PFSK-1 (cell line): ENCODE results near the gene PGRMC2.

ENCODE experiments used
- FOXP2 ChIP-seq: optimal IDR thresholded peaks from 2 replicates; pipeline ENCODE3; 2011; ENCODE audit warnings: borderline replicate concordance, control low read depth, inconsistent platforms; ENCODE audit not compliant: insufficient read depth; ENCODE audit errors: extremely low read length, extremely low read depth
- POLR2AphosphoS5 ChIP-seq: IDR thresholded peaks from 2 replicates; pipeline ENCODE4 v1.6.1; 2012; ENCODE audit warnings: low read depth, mild to moderate bottlenecking, control low read depth, low read length, moderate library complexity
- REST ChIP-seq, 2 experiments: IDR thresholded peaks; 2 replicates each; pipeline versions ENCODE4 v1.6.1 to v1.8.0; 2011 to 2012; ENCODE audit warnings: low read depth in 2 of 2, low read length in 2 of 2, control low read depth in 1 of 2, inconsistent platforms in 1 of 2, mild to moderate bottlenecking in 1 of 2, moderate library complexity in 1 of 2; ENCODE audit not compliant: insufficient read depth in 1 of 2
- SIN3A ChIP-seq: IDR thresholded peaks from 2 replicates; pipeline ENCODE4 v1.6.1; 2012; ENCODE audit warnings: mild to moderate bottlenecking, low read length, moderate library complexity, borderline replicate concordance; ENCODE audit not compliant: insufficient read depth
- TAF1 ChIP-seq: IDR thresholded peaks from 2 replicates; pipeline ENCODE4 v1.6.1; 2012; ENCODE audit warnings: low read length, control low read depth, borderline replicate concordance; ENCODE audit not compliant: insufficient read depth

Gene PGRMC2

GRCh38 chr4:128322311-128322710, 34.7 kb upstream of the PGRMC2 start:
- TF ChIP-seq TAF1 (no peak), SIN3A (peak; percentile 27; the same call in 1 of the 2 replicates)

GRCh38 chr4:128320656-128321055, 33.0 kb upstream of the PGRMC2 start:
- TF ChIP-seq SIN3A = no peak
- no peak for TF ChIP-seq POLR2AphosphoS5
- no peak for TF ChIP-seq REST (IDR thresholded peaks at IDR 0.05; ENCODE audit: insufficient read depth in 1 of 2, low read depth in 2 of 2, low read length in 2 of 2)
- TF ChIP-seq FOXP2 = no peak
- TF ChIP-seq TAF1 = no peak

GRCh38 chr4:128315756-128316520, 28.3 kb upstream of the PGRMC2 start:
- TF ChIP-seq FOXP2 (no peak), TAF1 (no peak), POLR2AphosphoS5 (no peak), SIN3A (no peak), REST (IDR thresholded peaks at IDR 0.05; ENCODE audit: insufficient read depth in 1 of 2, low read depth in 2 of 2, low read length in 2 of 2) (no peak)

GRCh38 chr4:128311659-128312403, 24.2 kb upstream of the PGRMC2 start:
- TF ChIP-seq POLR2AphosphoS5 (no peak), REST (IDR thresholded peaks at IDR 0.05; ENCODE audit: insufficient read depth in 1 of 2, low read depth in 2 of 2, low read length in 2 of 2) (no peak), TAF1 (no peak), SIN3A (no peak), FOXP2 (no peak)

- TF ChIP-seq SIN3A = no peak; the same call in 1 of the 2 replicates
- TF ChIP-seq FOXP2 = peak; percentile 9
- TF ChIP-seq REST (IDR thresholded peaks at IDR 0.05; ENCODE audit: insufficient read depth in 1 of 2, low read depth in 2 of 2, low read length in 2 of 2) = no peak
- no peak for TF ChIP-seq TAF1
- TF ChIP-seq POLR2AphosphoS5 = no peak
These were observed 22.7 kb upstream of the PGRMC2 start for GRCh38 chr4:128310266-128310697.
